HEK293 (cell line): ENCODE results near the gene LCMT1.

Experiments
- CTCF ChIA-PET: fragments of 350-600 bp; formaldehyde crosslinking; extraction: SDS; loops from one replicate; lab custom pipeline; 2021; ENCODE audit warnings: antibody characterized with exemption; lab: Yijun Ruan, JAX
- POLR2A ChIA-PET: fragments of 300-600 bp; formaldehyde crosslinking; extraction: SDS; loops from one replicate; lab custom pipeline; 2020; ENCODE audit warnings: antibody characterized with exemption, inconsistent platforms; lab: Yijun Ruan, JAX
- H3K27ac ChIP-seq: fragments of 200-500 bp; sonication (Bioruptor generic); 2 replicates; pipeline ENCODE4 v1.5.1; 2014; ENCODE audit warnings: low read depth, low read length, control low read depth, inconsistent platforms; ENCODE audit errors: extremely low read depth
- H3K36me3 ChIP-seq, 2 experiments: fragments of 200-500 bp in 1 of 2; sonication (Bioruptor generic) in 1 of 2; 1 replicate in 1 of 2; 2 replicates in 1 of 2; pipeline ENCODE4 v1.5.1; 2014 to 2017; ENCODE audit warnings: inconsistent platforms in 2 of 2, low read length in 2 of 2; ENCODE audit not compliant: control insufficient read depth in 2 of 2, insufficient read depth in 1 of 2
- H3K4me1 ChIP-seq: fragments of 200-500 bp; sonication (Bioruptor generic); 2 replicates; pipeline ENCODE4 v1.5.1; 2014; ENCODE audit warnings: mild to moderate bottlenecking, low read length, inconsistent platforms; ENCODE audit not compliant: control insufficient read depth, insufficient read depth
- H3K4me3 ChIP-seq: 2 replicates; pipeline ENCODE4 v1.5.1; 2011; ENCODE audit warnings: low read depth, mild to moderate bottlenecking, control low read depth, low read length, moderate library complexity
- H3K9me3 ChIP-seq: fragments of 200-500 bp; sonication (Bioruptor generic); 2 replicates; pipeline ENCODE4 v1.5.1; 2014; ENCODE audit warnings: low read depth, low read length, inconsistent platforms; ENCODE audit not compliant: control insufficient read depth, insufficient read depth
- FEZF1 ChIP-seq: fragments of 450-650 bp; formaldehyde crosslinking; IDR thresholded peaks from 2 replicates; pipeline ENCODE4 v1.5.1; 2016; ENCODE audit warnings: missing biosample characterization, missing genetic modification characterization
- MYNN ChIP-seq: fragments of 450-650 bp; formaldehyde crosslinking; IDR thresholded peaks from 2 replicates; pipeline ENCODE4 v1.5.1; 2016; ENCODE audit warnings: missing biosample characterization, missing genetic modification characterization, borderline replicate concordance
- ZBTB1 ChIP-seq: fragments of 450-650 bp; formaldehyde crosslinking; IDR thresholded peaks from 2 replicates; pipeline ENCODE4 v1.5.1; 2016; ENCODE audit warnings: missing biosample characterization, missing genetic modification characterization
- ZFP37 ChIP-seq: fragments of 450-650 bp; formaldehyde crosslinking; IDR thresholded peaks from 2 replicates; pipeline ENCODE4 v1.5.1; 2016; ENCODE audit warnings: missing biosample characterization, missing genetic modification characterization
- ZNF132 ChIP-seq: fragments of 450-650 bp; formaldehyde crosslinking; IDR thresholded peaks from 2 replicates; pipeline ENCODE4 v1.5.1; 2017; ENCODE audit warnings: missing biosample characterization, missing genetic modification characterization, borderline replicate concordance
- ZNF16 ChIP-seq: fragments of 450-650 bp; formaldehyde crosslinking; IDR thresholded peaks from 2 replicates; pipeline ENCODE4 v1.5.1; 2016; ENCODE audit warnings: low read depth, missing biosample characterization, missing genetic modification characterization
- ZNF2 ChIP-seq: fragments of 450-650 bp; formaldehyde crosslinking; IDR thresholded peaks from 2 replicates; pipeline ENCODE4 v1.5.1; 2016; ENCODE audit warnings: missing biosample characterization, missing genetic modification characterization
- ZNF510 ChIP-seq: fragments of 450-650 bp; formaldehyde crosslinking; IDR thresholded peaks from 2 replicates; pipeline ENCODE4 v1.5.1; 2018; ENCODE audit warnings: mild to moderate bottlenecking, missing genetic modification characterization, missing biosample characterization; ENCODE audit not compliant: insufficient replicate concordance
- ZNF521 ChIP-seq: fragments of 450-650 bp; formaldehyde crosslinking; IDR thresholded peaks from 2 replicates; pipeline ENCODE4 v1.5.1; 2017; ENCODE audit warnings: missing biosample characterization, mild to moderate bottlenecking, missing genetic modification characterization
- ZNF664 ChIP-seq: fragments of 450-650 bp; formaldehyde crosslinking; IDR thresholded peaks from 2 replicates; pipeline ENCODE4 v1.5.1; 2016; ENCODE audit warnings: missing biosample characterization, missing genetic modification characterization
- ZNF776 ChIP-seq: fragments of 450-650 bp; formaldehyde crosslinking; IDR thresholded peaks from 2 replicates; pipeline ENCODE4 v1.5.0; 2017; ENCODE audit warnings: missing biosample characterization, missing genetic modification characterization, borderline replicate concordance
- ZNF843 ChIP-seq: fragments of 450-650 bp; formaldehyde crosslinking; IDR thresholded peaks from 2 replicates; pipeline ENCODE4 v1.5.1; 2016; ENCODE audit warnings: missing biosample characterization, missing genetic modification characterization
- ZSCAN4 ChIP-seq: fragments of 450-650 bp; formaldehyde crosslinking; IDR thresholded peaks from 2 replicates; pipeline ENCODE4 v1.5.1; 2017; ENCODE audit warnings: missing biosample characterization, missing genetic modification characterization
- ZXDB ChIP-seq: fragments of 450-650 bp; formaldehyde crosslinking; IDR thresholded peaks from 2 replicates; pipeline ENCODE4 v1.5.1; 2016; ENCODE audit warnings: missing biosample characterization, missing genetic modification characterization
- TF ChIP-seq, protein P1 (sequence below): fragments of 450-650 bp; formaldehyde crosslinking; IDR thresholded peaks from 2 replicates; pipeline ENCODE4 v1.5.1; 2016; ENCODE audit warnings: missing biosample characterization, missing genetic modification characterization, borderline replicate concordance
- TF ChIP-seq, protein P2 (sequence below): fragments of 450-650 bp; formaldehyde crosslinking; IDR thresholded peaks from 2 replicates; pipeline ENCODE4 v1.5.1; 2016; ENCODE audit warnings: missing biosample characterization, missing genetic modification characterization
- TF ChIP-seq, protein P3 (sequence below): sonication (generic); formaldehyde crosslinking; IDR thresholded peaks from 2 replicates; pipeline ENCODE4 v1.8.1; 2022; ENCODE audit warnings: mild to moderate bottlenecking, moderate library complexity, missing genetic modification reagents

Gene LCMT1

GRCh38 chr16:25087761-25088160 lies 23.8 kb upstream of the LCMT1 start (continued):
- TF ChIP-seq, protein P1, sequence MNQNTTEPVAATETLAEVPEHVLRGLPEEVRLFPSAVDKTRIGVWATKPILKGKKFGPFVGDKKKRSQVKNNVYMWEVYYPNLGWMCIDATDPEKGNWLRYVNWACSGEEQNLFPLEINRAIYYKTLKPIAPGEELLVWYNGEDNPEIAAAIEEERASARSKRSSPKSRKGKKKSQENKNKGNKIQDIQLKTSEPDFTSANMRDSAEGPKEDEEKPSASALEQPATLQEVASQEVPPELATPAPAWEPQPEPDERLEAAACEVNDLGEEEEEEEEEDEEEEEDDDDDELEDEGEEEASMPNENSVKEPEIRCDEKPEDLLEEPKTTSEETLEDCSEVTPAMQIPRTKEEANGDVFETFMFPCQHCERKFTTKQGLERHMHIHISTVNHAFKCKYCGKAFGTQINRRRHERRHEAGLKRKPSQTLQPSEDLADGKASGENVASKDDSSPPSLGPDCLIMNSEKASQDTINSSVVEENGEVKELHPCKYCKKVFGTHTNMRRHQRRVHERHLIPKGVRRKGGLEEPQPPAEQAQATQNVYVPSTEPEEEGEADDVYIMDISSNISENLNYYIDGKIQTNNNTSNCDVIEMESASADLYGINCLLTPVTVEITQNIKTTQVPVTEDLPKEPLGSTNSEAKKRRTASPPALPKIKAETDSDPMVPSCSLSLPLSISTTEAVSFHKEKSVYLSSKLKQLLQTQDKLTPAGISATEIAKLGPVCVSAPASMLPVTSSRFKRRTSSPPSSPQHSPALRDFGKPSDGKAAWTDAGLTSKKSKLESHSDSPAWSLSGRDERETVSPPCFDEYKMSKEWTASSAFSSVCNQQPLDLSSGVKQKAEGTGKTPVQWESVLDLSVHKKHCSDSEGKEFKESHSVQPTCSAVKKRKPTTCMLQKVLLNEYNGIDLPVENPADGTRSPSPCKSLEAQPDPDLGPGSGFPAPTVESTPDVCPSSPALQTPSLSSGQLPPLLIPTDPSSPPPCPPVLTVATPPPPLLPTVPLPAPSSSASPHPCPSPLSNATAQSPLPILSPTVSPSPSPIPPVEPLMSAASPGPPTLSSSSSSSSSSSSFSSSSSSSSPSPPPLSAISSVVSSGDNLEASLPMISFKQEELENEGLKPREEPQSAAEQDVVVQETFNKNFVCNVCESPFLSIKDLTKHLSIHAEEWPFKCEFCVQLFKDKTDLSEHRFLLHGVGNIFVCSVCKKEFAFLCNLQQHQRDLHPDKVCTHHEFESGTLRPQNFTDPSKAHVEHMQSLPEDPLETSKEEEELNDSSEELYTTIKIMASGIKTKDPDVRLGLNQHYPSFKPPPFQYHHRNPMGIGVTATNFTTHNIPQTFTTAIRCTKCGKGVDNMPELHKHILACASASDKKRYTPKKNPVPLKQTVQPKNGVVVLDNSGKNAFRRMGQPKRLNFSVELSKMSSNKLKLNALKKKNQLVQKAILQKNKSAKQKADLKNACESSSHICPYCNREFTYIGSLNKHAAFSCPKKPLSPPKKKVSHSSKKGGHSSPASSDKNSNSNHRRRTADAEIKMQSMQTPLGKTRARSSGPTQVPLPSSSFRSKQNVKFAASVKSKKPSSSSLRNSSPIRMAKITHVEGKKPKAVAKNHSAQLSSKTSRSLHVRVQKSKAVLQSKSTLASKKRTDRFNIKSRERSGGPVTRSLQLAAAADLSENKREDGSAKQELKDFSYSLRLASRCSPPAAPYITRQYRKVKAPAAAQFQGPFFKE (tag by site-specific recombination) = no peak
- TF ChIP-seq ZNF2 (tag by site-specific recombination) (no peak), ZNF521 (tag by site-specific recombination) (no peak), ZNF843 (no peak), ZNF664 (tag by site-specific recombination) (no peak)
- TF ChIP-seq, protein P2, sequence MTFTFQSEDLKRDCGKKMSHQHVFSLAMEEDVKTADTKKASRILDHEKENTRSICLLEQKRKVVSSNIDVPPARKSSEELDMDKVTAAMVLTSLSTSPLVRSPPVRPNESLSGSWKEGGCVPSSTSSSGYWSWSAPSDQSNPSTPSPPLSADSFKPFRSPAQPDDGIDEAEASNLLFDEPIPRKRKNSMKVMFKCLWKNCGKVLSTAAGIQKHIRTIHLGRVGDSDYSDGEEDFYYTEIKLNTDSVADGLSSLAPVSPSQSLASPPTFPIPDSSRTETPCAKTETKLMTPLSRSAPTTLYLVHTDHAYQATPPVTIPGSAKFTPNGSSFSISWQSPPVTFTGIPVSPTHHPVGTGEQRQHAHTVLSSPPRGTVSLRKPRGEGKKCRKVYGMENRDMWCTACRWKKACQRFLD = no peak

GRCh38 chr16:25089351-25089750 lies 22.2 kb upstream of the LCMT1 start:
- no peaks in the 10 kb centered on the region for H3K36me3 ChIP-seq
- no peaks in the 10 kb centered on the region for H3K4me1 ChIP-seq
- H3K9me3 ChIP-seq = no peaks in the 10 kb centered on the region
- no peak overlapping the region for H3K27ac ChIP-seq
- TF ChIP-seq FEZF1 (tag by site-specific recombination) (no peak), ZNF16 (tag by site-specific recombination) (no peak), ZFP37 (no peak), ZBTB1 (tag by site-specific recombination) (no peak)
- ChIA-PET CTCF (interaction anchor here (0.6 kb wide), 1 partner anchor 34 kb away, joined by 3 read pairs; no protein-coding TSS in a partner anchor), POLR2A (interaction anchor here (0.8 to 1.2 kb wide), 2 partner anchors 12 to 23 kb away, joined by 3 to 4 read pairs; no protein-coding TSS in a partner anchor)
- H3K4me3 ChIP-seq = no peak overlapping the region

- CTCF ChIA-PET = no interaction called here
- POLR2A ChIA-PET = no interaction called here
- no peak for TF ChIP-seq ZXDB (tag by site-specific recombination)
- no peak for TF ChIP-seq MYNN
- TF ChIP-seq ZNF776 (tag by site-specific recombination) = no peak
- TF ChIP-seq, protein P3, sequence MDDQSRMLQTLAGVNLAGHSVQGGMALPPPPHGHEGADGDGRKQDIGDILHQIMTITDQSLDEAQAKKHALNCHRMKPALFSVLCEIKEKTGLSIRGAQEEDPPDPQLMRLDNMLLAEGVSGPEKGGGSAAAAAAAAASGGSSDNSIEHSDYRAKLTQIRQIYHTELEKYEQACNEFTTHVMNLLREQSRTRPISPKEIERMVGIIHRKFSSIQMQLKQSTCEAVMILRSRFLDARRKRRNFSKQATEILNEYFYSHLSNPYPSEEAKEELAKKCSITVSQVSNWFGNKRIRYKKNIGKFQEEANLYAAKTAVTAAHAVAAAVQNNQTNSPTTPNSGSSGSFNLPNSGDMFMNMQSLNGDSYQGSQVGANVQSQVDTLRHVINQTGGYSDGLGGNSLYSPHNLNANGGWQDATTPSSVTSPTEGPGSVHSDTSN = no peak
- TF ChIP-seq ZSCAN4 (tag by site-specific recombination) = no peak
- TF ChIP-seq ZNF132 (tag by site-specific recombination) = no peak
- TF ChIP-seq ZNF510 (tag by site-specific recombination) = no peak
- Histone ChIP-seq H3K9me3 (no peaks in the 10 kb centered on the region), H3K36me3 (no peaks in the 10 kb centered on the region), H3K4me1 (no peaks in the 10 kb centered on the region), H3K27ac (no peak overlapping the region), H3K4me3 (no peak overlapping the region)
Measured at GRCh38 chr16:25092441-25092840, 19.1 kb upstream of the LCMT1 start.
